NT2/D1 (cell line): ENCODE data around the gene ZNF581.

Experiments
- SUZ12 ChIP-seq: IDR thresholded peaks from 2 replicates; pipeline ENCODE4 v1.6.1; 2011; ENCODE audit not compliant: insufficient read length, insufficient read depth; ENCODE audit errors: extremely low read depth
- YY1 ChIP-seq: IDR thresholded peaks from 2 replicates; pipeline ENCODE4 v1.6.1; 2011; ENCODE audit not compliant: insufficient read length, insufficient read depth
- ZNF274 ChIP-seq: IDR thresholded peaks from 2 replicates; pipeline ENCODE4 v1.6.1; 2011; ENCODE audit warnings: mild to moderate bottlenecking, low read depth, low read length

GRCh38 chr19:55644842-55645511 lies 1.5 kb downstream of the ZNF581 start:
- TF ChIP-seq ZNF274: no peak
- no peak for TF ChIP-seq YY1
- TF ChIP-seq SUZ12: no peak
